Esophagus (tissue), 2 donors: ENCODE results near the gene SDF4. TPM values are rescaled to one million over a fixed set of nuclear protein-coding genes. Genes with fewer than 3 reads are reported as not detected.

Experiments
- H3K27ac ChIP-seq, 2 donors: one replicate each; pipeline ENCODE4 v1.5.1; 2013; ENCODE audit warnings: low read depth in 2 of 2, mild to moderate bottlenecking in 2 of 2, inconsistent platforms in 1 of 2, low read length in 1 of 2, moderate library complexity in 1 of 2
- H3K27me3 ChIP-seq, 2 donors: one replicate each; pipeline ENCODE4 v1.6.1; 2013; ENCODE audit warnings: low read length in 2 of 2, control low read depth in 1 of 2, mild to moderate bottlenecking in 1 of 2; ENCODE audit not compliant: insufficient read depth in 2 of 2, control insufficient read depth in 1 of 2
- H3K36me3 ChIP-seq, 2 donors: one replicate each; pipeline ENCODE4 v1.6.1; 2013; ENCODE audit warnings: low read length in 1 of 2; ENCODE audit not compliant: control insufficient read depth in 2 of 2, insufficient read depth in 2 of 2
- H3K4me1 ChIP-seq, 2 donors: one replicate each; pipeline ENCODE4 v1.6.1; 2013; ENCODE audit warnings: low read length in 1 of 2; ENCODE audit not compliant: control insufficient read depth in 2 of 2, insufficient read depth in 2 of 2
- H3K4me3 ChIP-seq, 2 donors: one replicate each; pipeline ENCODE4 v1.5.1; 2013; ENCODE audit warnings: low read length in 2 of 2, mild to moderate bottlenecking in 2 of 2, low read depth in 1 of 2, moderate library complexity in 1 of 2
- H3K9me3 ChIP-seq, 2 donors: one replicate each; pipeline ENCODE4 v1.6.1; 2013; ENCODE audit warnings: mild to moderate bottlenecking in 2 of 2, low read depth in 1 of 2, low read length in 1 of 2, moderate library complexity in 1 of 2; ENCODE audit not compliant: control insufficient read depth in 2 of 2, insufficient read depth in 1 of 2
- WGBS, 2 donors: extraction: QIAGEN DNeasy Blood & Tissue Kit; methylation state at CpG; one replicate each; pipeline ENCODE4 v1.1.7; 2013; 5-methylcytosine and 5-hydroxymethylcytosine counted together
- polyA plus RNA-seq, 2 donors: library from polyadenylated mRNA; stranded (reverse); fragments of 200-250 nt; gene quantifications; one replicate each; pipeline ENCODE4 v1.2.3, GENCODE V29; 2013
- donor health status: healthy with polysubstance abuse.
- donor health status: Bipolar disorder and iron deficiency.

SDF4 gene
- polyA plus RNA-seq, 2 donors = 43.9 to 68.0 TPM

DNA sequence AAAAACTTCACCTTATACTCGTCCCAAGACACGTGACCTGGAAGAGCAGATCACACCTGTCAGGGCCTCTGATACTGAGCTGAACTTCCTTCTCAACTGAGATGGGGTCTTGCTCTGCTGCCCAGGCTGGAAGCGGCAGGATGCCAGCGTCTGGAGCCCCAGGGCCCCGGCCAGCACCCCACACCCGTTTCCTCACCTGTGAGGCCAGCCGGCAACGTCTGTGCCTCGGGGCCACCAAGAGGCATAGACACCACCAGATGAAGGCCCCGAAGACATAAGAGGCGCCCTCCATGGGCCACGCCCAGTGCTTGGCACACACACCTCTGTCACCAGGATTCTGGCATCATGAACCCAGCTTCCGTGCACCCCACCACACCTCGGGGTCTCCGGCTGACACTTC, 8.5 kb downstream of the SDF4 start:
- H3K4me3 ChIP-seq = no peak overlapping the region
- WGBS, 2 donors = 94 to 95% methylated on average over 15 of the region's 15 CpGs

DNA sequence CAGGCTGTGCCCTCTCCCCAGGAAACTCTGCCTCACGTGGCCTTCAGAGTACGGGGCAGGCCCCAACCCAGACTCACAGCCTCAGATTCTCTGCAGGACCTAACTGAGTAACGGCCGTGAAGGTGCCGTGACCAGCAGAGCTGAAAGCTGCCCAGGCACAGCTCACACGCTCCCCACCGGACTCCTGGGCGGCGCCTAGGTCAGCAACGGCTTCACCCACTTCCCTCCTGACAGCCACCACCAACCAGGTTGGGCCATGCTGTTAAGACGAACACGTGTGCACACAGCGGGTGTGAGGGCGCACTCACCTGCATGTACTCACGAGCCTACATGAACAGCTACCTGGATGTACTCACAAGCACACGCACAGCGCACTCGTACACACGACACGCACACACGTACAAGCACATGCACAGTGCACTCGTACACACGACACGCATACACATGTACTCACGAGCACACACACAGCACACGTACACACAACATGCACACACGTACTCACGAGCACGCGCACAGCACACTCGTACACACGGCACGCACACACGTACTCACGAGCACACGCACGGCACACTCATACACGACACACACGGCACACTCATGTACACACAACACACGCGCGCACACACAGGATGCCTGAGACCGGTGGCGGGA, 9.1 kb downstream of the SDF4 start:
- H3K27ac ChIP-seq = no peak overlapping the region

More for the DNA sequence above, 8.5 kb downstream of the SDF4 start:
- Histone ChIP-seq H3K9me3 (peaks cover 0 to 3% of the 10 kb centered on the region in 2 donors), H3K36me3 (peaks cover 23 to 79% of the 10 kb centered on the region in 2 donors), H3K27ac (no peak overlapping the region), H3K27me3 (no peaks in the 10 kb centered on the region), H3K4me1 (peaks cover 7 to 20% of the 10 kb centered on the region in 2 donors)

DNA sequence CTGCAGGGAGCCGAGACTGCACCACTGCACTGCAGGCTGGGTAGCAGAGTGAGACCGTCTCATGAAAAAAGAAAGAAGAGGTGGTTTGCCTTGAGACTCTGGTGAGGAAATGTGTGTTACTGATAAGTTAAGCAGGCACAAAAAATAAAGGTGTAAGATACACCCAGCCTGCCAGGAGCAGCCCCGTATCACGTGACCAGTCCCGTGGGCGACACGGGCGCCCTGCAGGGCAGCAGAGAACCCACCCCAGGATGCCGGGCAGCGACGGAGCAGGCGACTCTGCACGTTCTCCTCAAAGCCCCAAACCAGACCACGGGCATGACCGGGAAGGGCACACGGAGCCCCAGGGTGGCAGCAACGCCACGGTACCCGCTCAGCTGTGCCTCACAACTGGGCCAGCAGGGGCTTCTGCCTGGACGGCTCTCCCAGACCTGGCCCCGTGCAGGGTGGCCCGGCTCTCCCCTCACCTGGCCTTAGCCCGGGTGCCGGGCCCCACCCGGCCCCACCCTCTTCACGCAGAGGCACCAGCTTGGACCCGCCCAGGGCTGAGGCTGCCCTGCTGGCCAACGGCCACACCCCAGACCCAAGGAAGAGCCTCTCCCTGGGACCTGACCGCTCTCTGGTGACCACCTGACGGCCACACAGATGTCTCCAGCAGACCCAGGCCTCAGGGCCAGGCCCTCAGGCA, 9.8 kb downstream of the SDF4 start:
- Histone ChIP-seq H3K9me3 (peaks cover 0 to 3% of the 10 kb centered on the region in 2 donors), H3K27ac (no peak overlapping the region), H3K27me3 (no peaks in the 10 kb centered on the region), H3K4me3 (no peak overlapping the region), H3K4me1 (peaks cover 10 to 25% of the 10 kb centered on the region in 2 donors), H3K36me3 (peaks cover 16 to 77% of the 10 kb centered on the region in 2 donors)
- WGBS, 2 donors = 78 to 85% methylated on average over 30 of the region's 30 CpGs

More for the DNA sequence above, 9.1 kb downstream of the SDF4 start:
- no peak overlapping the region for H3K4me3 ChIP-seq
- peaks cover 17 to 76% of the 10 kb centered on the region in 2 donors for H3K36me3 ChIP-seq
- no peaks in the 10 kb centered on the region for H3K27me3 ChIP-seq
- 92 to 96% methylated on average over 44 of the region's 44 CpGs for WGBS, 2 donors
- peaks cover 0 to 3% of the 10 kb centered on the region in 2 donors for H3K9me3 ChIP-seq
- peaks cover 10 to 24% of the 10 kb centered on the region in 2 donors for H3K4me1 ChIP-seq

DNA sequence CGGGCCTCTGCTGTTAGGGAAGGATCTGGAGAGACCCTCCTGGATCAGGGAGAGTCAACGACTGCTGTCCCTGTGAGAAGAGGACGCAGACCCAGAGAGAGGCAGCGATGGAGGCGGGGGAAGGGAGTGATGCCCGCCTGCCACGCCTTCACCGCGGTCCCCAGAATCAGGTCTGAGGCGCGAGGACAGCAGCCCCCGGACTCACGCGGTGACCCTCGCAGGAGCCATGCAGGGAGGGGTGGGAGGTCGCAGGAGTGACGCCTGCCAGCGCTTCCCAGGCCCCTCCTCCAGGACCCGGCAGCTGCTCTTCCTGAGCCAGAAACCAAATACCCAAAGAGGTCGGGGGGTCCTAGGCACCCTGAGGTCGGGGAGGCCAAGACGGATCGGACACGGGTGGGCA, 11.6 kb downstream of the SDF4 start:
- H3K4me3 ChIP-seq = no peak overlapping the region
- peaks cover 0 to 3% of the 10 kb centered on the region in 2 donors for H3K9me3 ChIP-seq
- H3K27me3 ChIP-seq = no peaks in the 10 kb centered on the region
- H3K27ac ChIP-seq = no peak overlapping the region
- H3K36me3 ChIP-seq = peaks cover 16 to 71% of the 10 kb centered on the region in 2 donors
- 89 to 90% methylated on average over 24 of the region's 24 CpGs for WGBS, 2 donors
- peaks cover 8 to 19% of the 10 kb centered on the region in 2 donors for H3K4me1 ChIP-seq

DNA sequence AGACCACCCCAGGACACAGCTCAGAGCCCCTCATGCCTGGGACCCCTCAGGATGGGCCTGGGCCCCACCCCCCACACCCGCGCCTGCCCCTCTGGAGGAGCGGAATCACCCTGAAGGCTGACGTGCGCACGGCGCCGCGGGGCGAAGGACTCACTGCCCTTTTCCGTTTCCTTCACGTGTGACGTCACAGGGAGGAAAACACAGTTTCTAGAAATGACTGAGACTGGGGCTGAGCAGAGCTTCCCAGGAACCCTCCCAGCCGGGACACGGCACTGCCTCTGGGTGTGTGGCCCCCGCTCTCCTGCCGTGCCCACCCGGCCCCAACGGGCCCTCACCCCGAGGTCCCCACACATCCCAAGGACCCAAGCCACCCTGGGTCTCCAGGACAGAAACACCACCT, 12.5 kb downstream of the SDF4 start:
- peaks cover 14 to 64% of the 10 kb centered on the region in 2 donors for H3K36me3 ChIP-seq
- H3K27me3 ChIP-seq = no peaks in the 10 kb centered on the region
- 86% methylated on average over 20 of the region's 20 CpGs for WGBS, 2 donors
- H3K27ac ChIP-seq = no peak overlapping the region
- H3K4me1 ChIP-seq = peaks cover 6 to 16% of the 10 kb centered on the region in 2 donors
- H3K9me3 ChIP-seq = peaks cover 0 to 3% of the 10 kb centered on the region in 2 donors
- no peak overlapping the region for H3K4me3 ChIP-seq

DNA sequence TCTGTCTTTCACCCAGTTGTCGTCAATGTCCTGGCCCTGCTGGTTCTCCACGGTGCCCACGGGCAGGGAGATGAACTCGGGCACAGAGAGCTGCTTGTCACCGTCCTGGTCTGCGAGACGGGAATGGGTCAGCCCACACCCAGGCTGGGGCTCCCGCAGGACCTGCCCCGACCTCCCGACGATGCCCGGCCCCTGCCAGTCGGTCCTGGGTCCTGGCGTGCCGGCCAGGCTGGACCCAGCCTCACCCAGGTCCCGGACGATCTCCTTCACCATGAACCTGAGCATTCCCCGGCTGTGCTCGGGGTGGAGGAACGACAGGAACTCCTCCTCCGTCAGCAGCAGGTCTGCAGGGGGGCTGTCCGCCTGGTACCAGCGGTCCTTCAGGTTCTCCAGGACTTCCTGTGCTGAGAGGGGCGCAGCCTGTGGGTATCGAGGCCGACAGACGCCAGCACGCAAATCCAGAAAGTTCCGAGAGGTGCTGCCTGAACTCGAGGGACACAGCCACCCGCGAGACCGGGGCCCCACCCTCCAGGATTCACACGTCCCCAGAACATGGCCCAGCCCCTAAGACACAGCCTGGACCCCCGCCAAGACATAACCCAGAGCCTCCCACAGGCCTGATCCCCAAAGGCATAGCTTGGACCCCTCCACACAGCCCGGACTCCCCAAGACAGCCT, 13.1 kb downstream of the SDF4 start:
- H3K4me3 ChIP-seq = no peak overlapping the region
- peaks cover 14 to 60% of the 10 kb centered on the region in 2 donors for H3K36me3 ChIP-seq
- peaks cover 0 to 3% of the 10 kb centered on the region in 2 donors for H3K9me3 ChIP-seq
- peaks cover 6 to 18% of the 10 kb centered on the region in 2 donors for H3K4me1 ChIP-seq
- whole genome bisulfite sequencing, 2 donors = 91 to 94% methylated on average over 36 of the region's 36 CpGs
- no peaks in the 10 kb centered on the region for H3K27me3 ChIP-seq
- H3K27ac ChIP-seq = no peak overlapping the region

DNA sequence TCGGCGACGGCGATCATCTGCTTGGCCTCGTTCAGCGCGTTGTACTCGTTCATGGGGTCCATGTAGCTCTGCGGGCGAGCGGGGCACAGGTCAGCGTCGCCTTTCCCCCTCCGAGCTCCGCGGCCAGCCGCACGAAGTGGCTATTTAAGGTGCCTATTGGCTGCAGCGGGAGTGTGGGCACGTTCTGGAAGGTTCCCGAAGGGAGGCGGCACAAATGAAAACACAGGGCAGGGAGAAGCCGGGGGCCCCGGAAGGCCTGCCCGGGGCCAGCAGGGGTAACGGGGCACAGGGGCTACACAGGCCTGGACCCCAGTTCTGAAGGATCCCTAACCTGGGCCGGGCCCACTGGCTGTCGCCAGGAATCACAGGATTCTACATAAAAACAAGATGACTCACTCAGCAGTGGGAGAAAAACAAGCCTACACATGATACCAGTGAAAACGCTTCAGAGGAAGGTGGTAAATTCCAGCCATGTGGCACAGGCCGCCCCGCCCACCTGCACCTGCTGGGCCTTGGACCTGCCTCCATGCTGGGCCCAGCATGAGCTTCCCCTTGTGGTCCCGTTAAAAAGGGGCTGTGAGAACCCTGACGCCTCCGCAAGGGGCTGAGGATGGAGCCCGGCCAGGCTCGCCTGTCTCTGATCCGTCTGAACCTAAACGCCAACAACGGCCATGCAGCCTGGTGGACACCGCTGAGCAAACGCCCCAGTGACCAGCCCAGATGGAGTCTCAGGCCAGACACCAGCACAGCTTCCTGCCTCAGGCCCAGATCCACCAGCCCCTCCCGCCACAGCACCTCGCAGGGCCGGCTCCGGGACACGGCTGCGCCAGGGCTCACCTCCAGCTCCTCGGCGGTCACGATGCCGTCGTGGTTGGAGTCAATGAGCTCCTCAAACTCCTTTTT, 13.9 kb downstream of the SDF4 start:
- Histone ChIP-seq H3K4me3 (no peak overlapping the region), H3K4me1 (peaks cover 6 to 23% of the 10 kb centered on the region in 2 donors), H3K9me3 (peaks cover 0 to 2% of the 10 kb centered on the region in 2 donors), H3K27me3 (no peaks in the 10 kb centered on the region), H3K36me3 (peaks cover 14 to 53% of the 10 kb centered on the region in 2 donors), H3K27ac (no peak overlapping the region)
- WGBS, 2 donors = 81 to 84% methylated on average over 52 of the region's 52 CpGs

DNA sequence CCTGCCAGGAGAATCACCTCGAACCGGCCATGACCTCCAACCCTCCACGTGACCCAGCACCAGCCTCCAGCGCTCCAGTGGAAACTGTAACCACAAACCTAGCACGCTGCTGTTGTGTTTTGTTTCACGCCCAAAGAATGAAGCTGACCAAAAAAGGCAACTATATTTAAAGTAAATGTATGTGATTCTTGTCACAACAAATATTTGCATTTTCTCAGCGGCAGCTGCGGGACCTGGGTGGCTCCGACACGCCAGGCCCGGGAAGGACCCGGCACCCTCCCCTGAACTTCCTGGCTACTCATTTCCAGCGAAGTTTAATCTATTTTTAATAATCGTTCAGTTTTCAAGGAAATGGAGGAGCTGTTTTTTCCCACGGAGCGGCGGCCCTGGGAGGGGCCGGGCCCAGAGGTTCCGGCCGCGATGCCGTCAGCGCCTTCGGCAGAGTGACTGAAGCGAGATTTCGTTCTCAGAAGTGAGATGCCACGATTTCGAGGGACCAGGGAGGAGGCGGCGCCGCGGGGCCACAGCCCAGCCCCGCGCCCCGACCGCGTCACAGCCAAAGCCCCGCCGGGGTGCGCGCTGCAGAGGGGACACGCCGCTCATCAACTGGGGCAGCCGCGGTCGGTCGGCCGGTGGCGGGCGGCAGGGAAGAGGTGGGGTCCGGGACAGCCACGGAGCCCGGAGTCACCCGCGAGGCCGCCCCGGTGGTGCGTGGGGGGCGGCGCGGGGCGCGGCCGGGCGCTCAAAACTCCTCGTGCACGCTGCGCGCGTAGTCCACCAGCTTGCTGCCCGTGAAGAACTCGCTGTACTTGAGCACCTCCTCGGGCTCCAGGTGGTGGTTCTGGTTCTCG, 14.8 kb downstream of the SDF4 start:
- Histone ChIP-seq H3K4me3 (no peak overlapping the region), H3K27ac (no peak overlapping the region), H3K9me3 (no peaks in the 10 kb centered on the region), H3K4me1 (peaks cover 4 to 18% of the 10 kb centered on the region in 2 donors), H3K27me3 (no peaks in the 10 kb centered on the region), H3K36me3 (peaks cover 10 to 47% of the 10 kb centered on the region in 2 donors)
- 89 to 92% methylated on average over 58 to 74 of the region's 74 CpGs for WGBS, 2 donors
